CD4-positive, alpha-beta T cell (primary cell): ENCODE measurements around the gene KCTD1. TPM values are rescaled to one million over a fixed set of nuclear protein-coding genes. Genes with fewer than 3 reads are reported as not detected.

Experiments
- ATAC-seq: fragments of 200-7000 bp; cut with Tn5 transposase; one replicate; pipeline ENCODE4 v1.10.0; 2022; ENCODE audit warnings: mild to moderate bottlenecking; ENCODE audit not compliant: poor library complexity
- CTCF ChIA-PET: fragments of 350-600 bp; sonication (Branson Sonifier 250); formaldehyde crosslinking; loops from one replicate; lab custom pipeline; 2021; ENCODE audit warnings: antibody characterized with exemption, inconsistent platforms; lab: Charles Lee
- POLR2A ChIA-PET: fragments of 350-600 bp; sonication (Branson Sonifier 250); formaldehyde crosslinking; loops from one replicate; lab custom pipeline; 2021; ENCODE audit warnings: antibody characterized with exemption, inconsistent platforms; lab: Charles Lee
- DNase-seq, 14 experiments: peaks; one replicate each; pipeline ENCODE4 v3.0.0-alpha.2; 2013 to 2020; ENCODE audit warnings: mixed read lengths in 2 of 14
- H3K27ac ChIP-seq, 2 donors: one replicate each; pipeline versions ENCODE4 v1.5.1 to v1.7.0; 2013; ENCODE audit warnings: low read length in 2 of 2, low read depth in 1 of 2, mild to moderate bottlenecking in 1 of 2
- H3K27me3 ChIP-seq, 2 experiments: 1 replicate in 1 of 2; 2 replicates in 1 of 2; pipeline versions ENCODE4 v1.6.1 to v1.7.0; 2013; ENCODE audit warnings: low read length in 2 of 2, control low read depth in 1 of 2, mild to moderate bottlenecking in 1 of 2, moderate library complexity in 1 of 2; ENCODE audit not compliant: insufficient read depth in 2 of 2, control insufficient read depth in 1 of 2
- H3K36me3 ChIP-seq: one replicate; pipeline ENCODE4 v1.6.1; 2013; ENCODE audit warnings: low read length, control low read depth; ENCODE audit not compliant: insufficient read depth
- H3K4me1 ChIP-seq: one replicate; pipeline ENCODE4 v1.6.1; 2013; ENCODE audit warnings: low read length, control low read depth; ENCODE audit not compliant: insufficient read depth
- H3K4me3 ChIP-seq: one replicate; pipeline ENCODE4 v1.5.1; 2013; ENCODE audit warnings: mild to moderate bottlenecking, low read length, moderate library complexity
- H3K9me3 ChIP-seq, 2 experiments: 1 replicate in 1 of 2; 2 replicates in 1 of 2; pipeline versions ENCODE4 v1.6.1 to v1.7.0; 2013; ENCODE audit warnings: low read length in 2 of 2, mild to moderate bottlenecking in 2 of 2, control low read depth in 1 of 2, moderate library complexity in 1 of 2; ENCODE audit not compliant: control insufficient read depth in 1 of 2, insufficient read depth in 1 of 2
- H3K27ac Mint-ChIP-seq: one replicate; pipeline ENCODE4 v1.8.0; 2020; ENCODE audit warnings: mixed read lengths
- H3K27me3 Mint-ChIP-seq: one replicate; pipeline ENCODE4 v1.8.0; 2021; ENCODE audit warnings: mixed read lengths
- H3K36me3 Mint-ChIP-seq: one replicate; pipeline ENCODE4 v1.8.0; 2021; ENCODE audit warnings: low read depth, mixed read lengths
- H3K4me1 Mint-ChIP-seq: one replicate; pipeline ENCODE4 v1.8.0; 2021; ENCODE audit warnings: low read depth, mixed read lengths
- H3K4me3 Mint-ChIP-seq: one replicate; pipeline ENCODE4 v1.8.0; 2020; ENCODE audit warnings: mild to moderate bottlenecking, mixed read lengths
- H3K9me3 Mint-ChIP-seq: one replicate; pipeline ENCODE4 v1.8.0; 2020; ENCODE audit warnings: mixed read lengths
- intact Hi-C, 2 experiments: fragments of 100-400 bp; cut with DNase I in 1 of 2; cut with micrococcal nuclease in 1 of 2; formaldehyde crosslinking; loops; one replicate each; pipeline versions ENCODE4 v1.15.1 to v1.9.0; 2023 to 2025; cut with DNase I, micrococcal nuclease
- total RNA-seq, 174 experiments: library from RNA in 2 of 174; stranded (reverse) in 2 of 174; gene quantifications; one replicate each; pipeline ENCODE4 v1.2.3 and lab custom pipeline; 2021 to 2026
- TF ChIP-seq, protein P1 (sequence below): fragments of 200-600 bp; IDR thresholded peaks from one replicate; pipeline ENCODE4 v1.8.0; 2022; ENCODE audit warnings: antibody characterized with exemption, mild to moderate bottlenecking

Gene KCTD1
- total RNA-seq, 2 experiments from 2014 or later = 0.74 to 1.1 TPM

DNA sequence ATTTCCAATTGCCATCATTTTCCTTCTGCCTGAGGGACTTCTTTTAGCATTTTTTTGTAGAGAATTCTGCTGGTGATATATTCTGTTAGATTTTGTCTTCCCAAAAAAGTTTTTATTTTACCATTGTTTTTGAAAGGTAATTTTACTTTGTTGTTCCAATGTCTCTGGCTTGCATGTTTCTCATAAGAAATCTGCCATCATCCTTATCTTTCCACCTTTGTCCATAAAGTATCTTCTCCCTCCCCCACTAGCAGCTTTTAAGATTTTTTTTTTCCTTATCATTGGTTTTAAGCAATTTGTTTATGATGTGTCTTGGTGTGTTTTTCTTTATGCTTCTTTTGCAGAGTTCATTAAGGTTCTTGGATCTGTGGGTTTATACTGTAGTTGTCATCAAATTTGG lies 104.5 kb downstream of the KCTD1 start:
- Histone ChIP-seq H3K4me1 (no peaks in the 10 kb centered on the region), H3K27me3 (no peaks in the 10 kb centered on the region), H3K27ac (no peak overlapping the region), H3K9me3 (no peaks in the 10 kb centered on the region), H3K36me3 (no peaks in the 10 kb centered on the region), H3K4me3 (no peak overlapping the region)
- peaks cover 32% of the 10 kb centered on the region for H3K27me3 Mint-ChIP-seq
- no peak overlapping the region for H3K27ac Mint-ChIP-seq
- no peaks in the 10 kb centered on the region for H3K36me3 Mint-ChIP-seq
- CTCF ChIA-PET = no interaction called here
- no peak overlapping the region for H3K4me3 Mint-ChIP-seq
- ATAC-seq = no peak
- POLR2A ChIA-PET = no interaction called here
- no peaks in the 10 kb centered on the region for H3K4me1 Mint-ChIP-seq
- intact Hi-C loops = no loop called here
- H3K9me3 Mint-ChIP-seq = no peaks in the 10 kb centered on the region
- no peak for DNase-seq
- TF ChIP-seq, protein P1, sequence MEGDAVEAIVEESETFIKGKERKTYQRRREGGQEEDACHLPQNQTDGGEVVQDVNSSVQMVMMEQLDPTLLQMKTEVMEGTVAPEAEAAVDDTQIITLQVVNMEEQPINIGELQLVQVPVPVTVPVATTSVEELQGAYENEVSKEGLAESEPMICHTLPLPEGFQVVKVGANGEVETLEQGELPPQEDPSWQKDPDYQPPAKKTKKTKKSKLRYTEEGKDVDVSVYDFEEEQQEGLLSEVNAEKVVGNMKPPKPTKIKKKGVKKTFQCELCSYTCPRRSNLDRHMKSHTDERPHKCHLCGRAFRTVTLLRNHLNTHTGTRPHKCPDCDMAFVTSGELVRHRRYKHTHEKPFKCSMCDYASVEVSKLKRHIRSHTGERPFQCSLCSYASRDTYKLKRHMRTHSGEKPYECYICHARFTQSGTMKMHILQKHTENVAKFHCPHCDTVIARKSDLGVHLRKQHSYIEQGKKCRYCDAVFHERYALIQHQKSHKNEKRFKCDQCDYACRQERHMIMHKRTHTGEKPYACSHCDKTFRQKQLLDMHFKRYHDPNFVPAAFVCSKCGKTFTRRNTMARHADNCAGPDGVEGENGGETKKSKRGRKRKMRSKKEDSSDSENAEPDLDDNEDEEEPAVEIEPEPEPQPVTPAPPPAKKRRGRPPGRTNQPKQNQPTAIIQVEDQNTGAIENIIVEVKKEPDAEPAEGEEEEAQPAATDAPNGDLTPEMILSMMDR = no peak

DNA sequence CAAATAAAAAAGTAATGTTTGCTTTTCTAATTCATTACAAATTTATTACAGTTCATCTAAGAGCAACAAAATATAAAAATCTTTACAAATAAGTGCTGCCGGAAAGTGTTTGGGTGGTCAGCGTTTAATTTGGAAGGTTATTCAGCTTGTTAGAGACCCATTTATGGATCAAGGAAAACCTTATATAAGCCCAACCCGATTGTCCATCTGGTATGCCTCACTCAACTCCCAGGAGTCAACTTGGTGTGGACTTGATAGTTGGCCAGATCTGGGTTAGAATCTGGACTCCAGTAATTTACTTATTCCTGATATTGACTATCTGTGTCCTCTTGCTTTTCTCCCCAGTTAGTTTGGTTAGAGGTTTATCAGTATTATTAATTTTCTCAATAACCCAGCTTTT lies 106.2 kb downstream of the KCTD1 start:
- no peaks in the 10 kb centered on the region for H3K4me1 Mint-ChIP-seq
- Histone ChIP-seq H3K27ac (no peak overlapping the region), H3K27me3 (no peaks in the 10 kb centered on the region), H3K36me3 (no peaks in the 10 kb centered on the region), H3K4me3 (no peak overlapping the region), H3K9me3 (no peaks in the 10 kb centered on the region), H3K4me1 (no peaks in the 10 kb centered on the region)
- intact Hi-C loops = no loop called here
- H3K9me3 Mint-ChIP-seq = no peaks in the 10 kb centered on the region
- ChIA-PET CTCF (no interaction called here), POLR2A (no interaction called here)
- DNase-seq (no peak), ATAC-seq (no peak)
- H3K36me3 Mint-ChIP-seq = no peaks in the 10 kb centered on the region
- no peak overlapping the region for H3K4me3 Mint-ChIP-seq
- TF ChIP-seq, protein P1 = no peak
- no peak overlapping the region for H3K27ac Mint-ChIP-seq
- peaks cover 27% of the 10 kb centered on the region for H3K27me3 Mint-ChIP-seq

DNA sequence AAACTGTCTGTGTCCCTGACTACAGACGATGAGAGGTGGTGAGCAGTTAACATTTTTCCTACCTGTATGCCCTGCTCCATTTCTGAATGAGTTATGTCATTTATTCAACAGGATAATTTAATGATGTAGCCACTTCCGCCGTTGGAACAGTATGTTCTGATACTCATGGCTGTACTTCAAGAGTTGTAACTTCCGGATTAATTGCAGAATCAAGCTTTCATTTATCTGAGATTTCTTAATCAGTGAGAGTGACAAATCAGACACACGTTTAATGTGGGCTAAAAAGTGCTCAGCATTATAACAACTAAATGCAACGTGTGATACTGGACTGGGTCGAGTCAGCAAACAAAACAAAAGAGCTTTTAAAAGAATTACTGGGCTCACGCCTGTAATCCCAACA lies 107.7 kb downstream of the KCTD1 start:
- Mint-ChIP-seq H3K27me3 (peaks cover 20% of the 10 kb centered on the region), H3K36me3 (no peaks in the 10 kb centered on the region), H3K4me1 (no peaks in the 10 kb centered on the region), H3K4me3 (no peak overlapping the region), H3K9me3 (no peaks in the 10 kb centered on the region), H3K27ac (no peak overlapping the region)
- Histone ChIP-seq H3K4me1 (no peaks in the 10 kb centered on the region), H3K4me3 (no peak overlapping the region), H3K27me3 (no peaks in the 10 kb centered on the region), H3K27ac (no peak overlapping the region), H3K9me3 (no peaks in the 10 kb centered on the region), H3K36me3 (no peaks in the 10 kb centered on the region)
- ATAC-seq (no peak), DNase-seq (no peak)
- intact Hi-C loops = no loop called here
- CTCF ChIA-PET = no interaction called here
- POLR2A ChIA-PET = no interaction called here
- TF ChIP-seq, protein P1 = no peak
